GM12872 (cell line): Measurements from ENCODE around the gene RSU1.

Source experiments
- TF ChIP-seq, protein P1 (sequence below): IDR thresholded peaks from 3 replicates; pipeline ENCODE4 v1.5.1; 2011; ENCODE audit warnings: low read depth, mild to moderate bottlenecking, low read length, moderate library complexity; ENCODE audit not compliant: insufficient read depth

The RSU1 gene

DNA sequence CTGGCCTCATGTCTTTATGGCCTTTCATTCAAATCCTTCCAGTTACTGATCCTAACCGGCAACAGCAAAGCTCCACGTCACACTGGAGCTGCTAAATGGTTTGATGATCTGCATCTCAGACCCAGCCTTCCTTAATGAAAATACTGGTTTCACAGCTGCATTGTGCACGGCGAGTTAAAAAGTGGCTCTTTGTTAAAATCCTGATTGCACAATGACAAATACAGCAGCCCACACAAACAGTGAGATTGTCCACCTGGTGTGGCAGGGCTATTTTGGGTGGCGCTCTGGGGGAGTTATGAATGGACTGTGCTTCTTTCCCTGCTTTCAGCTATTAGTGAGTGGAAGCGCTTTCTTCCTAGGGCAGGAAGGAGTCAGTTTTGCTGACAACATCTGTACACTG lies 232.1 kb downstream of the RSU1 start:
- TF ChIP-seq, protein P1, sequence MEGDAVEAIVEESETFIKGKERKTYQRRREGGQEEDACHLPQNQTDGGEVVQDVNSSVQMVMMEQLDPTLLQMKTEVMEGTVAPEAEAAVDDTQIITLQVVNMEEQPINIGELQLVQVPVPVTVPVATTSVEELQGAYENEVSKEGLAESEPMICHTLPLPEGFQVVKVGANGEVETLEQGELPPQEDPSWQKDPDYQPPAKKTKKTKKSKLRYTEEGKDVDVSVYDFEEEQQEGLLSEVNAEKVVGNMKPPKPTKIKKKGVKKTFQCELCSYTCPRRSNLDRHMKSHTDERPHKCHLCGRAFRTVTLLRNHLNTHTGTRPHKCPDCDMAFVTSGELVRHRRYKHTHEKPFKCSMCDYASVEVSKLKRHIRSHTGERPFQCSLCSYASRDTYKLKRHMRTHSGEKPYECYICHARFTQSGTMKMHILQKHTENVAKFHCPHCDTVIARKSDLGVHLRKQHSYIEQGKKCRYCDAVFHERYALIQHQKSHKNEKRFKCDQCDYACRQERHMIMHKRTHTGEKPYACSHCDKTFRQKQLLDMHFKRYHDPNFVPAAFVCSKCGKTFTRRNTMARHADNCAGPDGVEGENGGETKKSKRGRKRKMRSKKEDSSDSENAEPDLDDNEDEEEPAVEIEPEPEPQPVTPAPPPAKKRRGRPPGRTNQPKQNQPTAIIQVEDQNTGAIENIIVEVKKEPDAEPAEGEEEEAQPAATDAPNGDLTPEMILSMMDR: no peak

DNA sequence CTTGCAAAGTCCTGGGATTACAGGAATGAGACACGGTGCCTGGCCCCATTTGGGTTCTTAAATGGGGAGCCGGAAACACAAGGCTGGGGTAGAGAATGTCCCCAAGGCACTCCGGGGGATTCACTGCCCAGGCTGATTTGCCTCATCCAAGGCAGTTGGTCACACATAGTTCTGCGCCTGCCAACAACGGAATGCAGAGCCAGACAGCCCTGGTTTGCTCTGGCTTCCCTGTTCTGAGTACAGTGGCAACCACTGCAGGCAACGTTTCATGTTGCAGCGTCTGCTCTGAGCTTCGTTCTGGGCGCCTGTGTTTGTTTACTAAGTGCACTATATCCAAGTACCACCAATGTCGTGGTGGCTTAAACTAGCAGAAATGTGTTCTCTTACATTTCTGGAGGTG lies 233.8 kb downstream of the RSU1 start:
- TF ChIP-seq, protein P1: no peak

DNA sequence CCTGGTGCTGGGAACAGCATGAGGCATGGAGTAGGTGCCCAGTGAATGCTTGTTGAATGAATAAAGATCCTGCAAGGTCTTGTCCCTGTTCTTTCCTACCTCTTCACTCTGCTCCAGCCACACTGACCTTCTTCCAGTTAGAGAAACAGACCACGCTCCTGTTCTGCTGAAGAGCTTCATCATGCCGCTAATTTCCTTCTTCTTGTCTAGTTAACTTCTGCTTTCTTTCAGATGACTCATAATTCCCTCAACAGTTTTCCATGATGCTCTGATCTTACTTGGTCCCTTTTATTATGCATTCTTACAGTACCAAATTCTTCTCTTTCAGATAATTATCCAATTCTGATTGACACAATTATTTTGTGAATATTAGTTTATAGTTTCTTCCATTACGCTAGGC lies 236.0 kb downstream of the RSU1 start:
- TF ChIP-seq, protein P1: no peak

DNA sequence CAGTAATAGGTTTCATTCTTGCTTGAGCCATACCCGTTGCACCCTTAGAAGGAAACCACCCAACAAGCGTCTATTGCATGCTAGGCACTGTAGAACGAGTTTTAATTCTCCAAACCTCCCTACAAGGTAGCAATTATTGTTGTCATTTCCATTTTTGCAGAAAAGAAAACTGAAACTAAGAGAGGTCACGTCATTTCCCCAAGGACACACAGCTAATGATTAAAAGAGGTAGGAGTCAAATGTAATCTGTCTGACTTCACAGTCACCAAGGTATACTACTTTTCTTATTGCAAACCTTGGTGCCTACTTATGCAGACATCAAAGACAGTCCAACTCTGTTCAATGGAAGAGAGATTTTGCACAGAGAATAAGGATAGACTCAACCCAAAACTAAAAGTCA lies 246.5 kb downstream of the RSU1 start:
- TF ChIP-seq, protein P1: no peak

DNA sequence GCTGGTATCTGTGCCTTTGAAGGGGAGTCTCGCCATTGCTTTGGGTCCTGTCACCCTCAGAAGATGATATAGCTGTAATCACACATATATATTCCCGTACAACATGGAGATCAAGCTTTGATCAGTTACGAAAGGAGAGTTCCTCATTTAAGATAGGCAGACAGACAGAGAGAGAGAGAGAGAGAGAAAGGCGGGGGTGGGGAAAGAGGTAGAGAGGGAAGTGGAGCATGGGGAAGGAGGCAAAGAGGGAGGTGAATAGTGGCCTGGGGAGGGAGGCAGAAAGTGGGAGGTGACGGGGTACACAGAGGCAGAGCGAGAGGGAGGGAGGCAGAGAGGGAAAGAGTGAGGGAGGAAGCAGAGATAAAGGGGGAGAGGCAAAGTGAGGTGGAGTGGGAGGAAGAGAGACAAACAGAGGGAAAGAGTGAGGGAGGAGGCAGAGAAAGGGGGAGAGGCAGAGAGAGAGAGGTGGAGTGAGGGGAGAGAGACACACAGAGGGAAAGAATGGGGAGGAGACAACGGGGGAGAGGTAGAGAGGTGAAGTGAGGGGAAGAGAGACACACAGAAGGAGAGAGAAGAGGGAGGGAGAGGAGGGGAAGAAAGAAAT lies 250.9 kb downstream of the RSU1 start:
- TF ChIP-seq, protein P1: no peak

DNA sequence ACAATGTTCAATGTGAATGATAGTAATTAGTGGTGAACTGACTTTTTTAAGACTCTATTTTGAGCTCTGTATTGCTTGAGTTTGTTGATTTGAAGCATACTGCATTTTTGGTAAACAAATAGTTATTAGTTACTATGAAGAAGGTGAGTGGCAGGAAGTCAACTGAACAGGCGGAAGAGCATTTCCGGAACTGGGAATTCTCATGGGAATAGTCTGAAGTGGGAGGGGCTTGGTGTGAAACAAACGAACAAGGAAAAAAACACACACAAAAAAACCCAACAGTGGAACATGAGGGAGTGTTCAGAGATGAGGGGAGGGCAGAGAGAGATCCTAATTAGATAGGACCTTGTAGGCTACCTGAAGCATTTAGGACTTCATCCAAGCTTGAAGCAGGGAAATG lies 251.6 kb downstream of the RSU1 start:
- TF ChIP-seq, protein P1: no peak

DNA sequence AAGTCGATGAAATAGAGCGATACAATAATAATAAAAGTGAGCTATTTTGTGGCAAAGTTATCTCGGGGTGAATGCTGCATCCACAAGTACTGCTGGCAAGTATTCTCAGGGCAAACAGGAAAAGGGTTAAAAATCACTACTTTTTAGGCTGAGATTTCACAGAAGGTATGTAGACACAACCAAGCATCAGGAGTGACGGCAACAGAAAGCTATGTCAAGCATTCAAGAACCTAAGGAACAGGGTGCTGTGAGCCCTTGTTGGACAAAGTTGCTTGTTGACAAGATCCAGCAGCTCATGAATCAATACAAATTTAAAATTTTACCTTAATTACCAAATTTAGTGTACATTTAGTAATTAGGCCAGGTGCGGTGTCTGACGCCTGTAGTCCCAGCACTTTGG lies 254.3 kb downstream of the RSU1 start:
- TF ChIP-seq, protein P1: no peak
